SK-N-MC (cell line): ENCODE results near the gene RELN.

Experiments
- DNase-seq: peaks from one replicate; pipeline ENCODE4 v3.0.0-alpha.2; 2011; ENCODE audit warnings: low read depth, low spot score
- H3K27ac ChIP-seq: fragments of 200-600 bp; sonication (generic); 2 replicates; pipeline ENCODE4 v1.5.1; 2016; ENCODE audit warnings: mixed run types
- H3K36me3 ChIP-seq: fragments of 200-600 bp; sonication (generic); 2 replicates; pipeline ENCODE4 v1.6.1; 2017; ENCODE audit warnings: antibody characterized with exemption, low read length, mixed read lengths; ENCODE audit not compliant: insufficient read depth
- H3K4me3 ChIP-seq: fragments of 200-600 bp; sonication (generic); 2 replicates; pipeline ENCODE4 v1.5.1; 2016
- H3K9ac ChIP-seq: fragments of 200-600 bp; sonication (generic); 2 replicates; pipeline ENCODE4 v1.8.0; 2017; ENCODE audit warnings: mixed run types, mixed read lengths; ENCODE audit not compliant: insufficient read length
- H3K9me3 ChIP-seq: fragments of 200-600 bp; sonication (generic); 2 replicates; pipeline ENCODE4 v1.6.1; 2017; ENCODE audit warnings: low read depth, mild to moderate bottlenecking, antibody characterized with exemption, low read length, moderate library complexity, mixed read lengths
- EZH2 ChIP-seq: fragments of 200-600 bp; sonication (generic); IDR thresholded peaks from one replicate; pipeline ENCODE4 v1.6.1; 2017; ENCODE audit warnings: antibody characterized with exemption
- FOXP2 ChIP-seq: optimal IDR thresholded peaks from 2 replicates; pipeline ENCODE3; 2011; ENCODE audit warnings: mild to moderate bottlenecking, moderate library complexity; ENCODE audit not compliant: insufficient read depth; ENCODE audit errors: extremely low read length, control extremely low read depth
- POLR2AphosphoS5 ChIP-seq: IDR thresholded peaks from 2 replicates; pipeline ENCODE4 v1.6.1; 2012; ENCODE audit warnings: mild to moderate bottlenecking, low read depth, low read length, borderline replicate concordance

The RELN gene

GRCh38 chr7:103996639-103997038 lies 7.2 kb upstream of the RELN start:
- Histone ChIP-seq H3K9ac (no peak overlapping the region), H3K9me3 (no peaks in the 10 kb centered on the region), H3K36me3 (no peaks in the 10 kb centered on the region), H3K4me3 (no peak overlapping the region), H3K27ac (no peak overlapping the region)
- no peak for DNase-seq
- TF ChIP-seq FOXP2 (no peak), POLR2AphosphoS5 (no peak), EZH2 (no peak)

- no peak for DNase-seq
- TF ChIP-seq POLR2AphosphoS5, result no peak
- Histone ChIP-seq H3K9me3 (no peaks in the 10 kb centered on the region), H3K27ac (no peak overlapping the region), H3K36me3 (no peaks in the 10 kb centered on the region), H3K9ac (no peak overlapping the region), H3K4me3 (no peak overlapping the region)
Measured at GRCh38 chr7:103996017-103996551, 6.6 kb upstream of the RELN start.

GRCh38 chr7:103995554-103995953 lies 6.1 kb upstream of the RELN start:
- no peaks in the 10 kb centered on the region for H3K9me3 ChIP-seq
- DNase-seq, result no peak
- H3K9ac ChIP-seq, result no peak overlapping the region
- TF ChIP-seq EZH2 (no peak), FOXP2 (no peak), POLR2AphosphoS5 (no peak)
- no peak overlapping the region for H3K4me3 ChIP-seq
- H3K27ac ChIP-seq, result no peak overlapping the region
- no peaks in the 10 kb centered on the region for H3K36me3 ChIP-seq

- no peak for DNase-seq
Measured at GRCh38 chr7:103993551-103993950, 4.1 kb upstream of the RELN start.

GRCh38 chr7:103991406-103991805 lies 1.9 kb upstream of the RELN start:
- Histone ChIP-seq H3K27ac (no peak overlapping the region), H3K4me3 (no peak overlapping the region), H3K36me3 (no peaks in the 10 kb centered on the region), H3K9ac (no peak overlapping the region), H3K9me3 (no peaks in the 10 kb centered on the region)
- TF ChIP-seq EZH2 (no peak), POLR2AphosphoS5 (no peak), FOXP2 (no peak)
- DNase-seq, result no peak

More at GRCh38 chr7:103993551-103993950, 4.1 kb upstream of the RELN start:
- H3K9me3 ChIP-seq, result no peaks in the 10 kb centered on the region
- no peaks in the 10 kb centered on the region for H3K36me3 ChIP-seq
- H3K9ac ChIP-seq, result no peak overlapping the region
- H3K27ac ChIP-seq, result no peak overlapping the region
- TF ChIP-seq EZH2 (no peak), POLR2AphosphoS5 (no peak), FOXP2 (no peak)
- no peak overlapping the region for H3K4me3 ChIP-seq

GRCh38 chr7:103990991-103991390 lies 1.5 kb upstream of the RELN start:
- Histone ChIP-seq H3K27ac (no peak overlapping the region), H3K9me3 (no peaks in the 10 kb centered on the region), H3K9ac (no peak overlapping the region), H3K4me3 (no peak overlapping the region), H3K36me3 (no peaks in the 10 kb centered on the region)
- TF ChIP-seq POLR2AphosphoS5 (no peak), EZH2 (no peak), FOXP2 (no peak)
- DNase-seq, result no peak

- H3K9ac ChIP-seq, result no peak overlapping the region
- DNase-seq, result no peak
- no peak overlapping the region for H3K27ac ChIP-seq
- peak overlapping the region; percentile 58 for H3K4me3 ChIP-seq
- H3K9me3 ChIP-seq, result no peaks in the 10 kb centered on the region
- TF ChIP-seq FOXP2, result no peak
- TF ChIP-seq EZH2, result peak; percentile 96
- no peaks in the 10 kb centered on the region for H3K36me3 ChIP-seq
Measured at GRCh38 chr7:103989785-103990767, 618 bp upstream of the RELN start.

- Histone ChIP-seq H3K9me3 (no peaks in the 10 kb centered on the region), H3K9ac (no peak overlapping the region), H3K27ac (no peak overlapping the region), H3K36me3 (no peaks in the 10 kb centered on the region), H3K4me3 (peak overlapping the region; percentile 45; the same call in 1 of the 2 replicates)
- DNase-seq, result no peak
- TF ChIP-seq FOXP2 (no peak), EZH2 (peak; percentile 36), POLR2AphosphoS5 (no peak)
Measured at GRCh38 chr7:103988468-103989199, 824 bp downstream of the RELN start.

- Histone ChIP-seq H3K9ac (no peak overlapping the region), H3K4me3 (no peak overlapping the region), H3K36me3 (no peaks in the 10 kb centered on the region), H3K27ac (no peak overlapping the region), H3K9me3 (no peaks in the 10 kb centered on the region)
- no peak for DNase-seq
- TF ChIP-seq POLR2AphosphoS5, result no peak
- TF ChIP-seq EZH2, result no peak
- no peak for TF ChIP-seq FOXP2
Measured at GRCh38 chr7:103987451-103987850, 2.0 kb downstream of the RELN start.
